Measurements from ENCODE around the gene PLEKHG2.

- TF ChIP-seq, protein P1, sequence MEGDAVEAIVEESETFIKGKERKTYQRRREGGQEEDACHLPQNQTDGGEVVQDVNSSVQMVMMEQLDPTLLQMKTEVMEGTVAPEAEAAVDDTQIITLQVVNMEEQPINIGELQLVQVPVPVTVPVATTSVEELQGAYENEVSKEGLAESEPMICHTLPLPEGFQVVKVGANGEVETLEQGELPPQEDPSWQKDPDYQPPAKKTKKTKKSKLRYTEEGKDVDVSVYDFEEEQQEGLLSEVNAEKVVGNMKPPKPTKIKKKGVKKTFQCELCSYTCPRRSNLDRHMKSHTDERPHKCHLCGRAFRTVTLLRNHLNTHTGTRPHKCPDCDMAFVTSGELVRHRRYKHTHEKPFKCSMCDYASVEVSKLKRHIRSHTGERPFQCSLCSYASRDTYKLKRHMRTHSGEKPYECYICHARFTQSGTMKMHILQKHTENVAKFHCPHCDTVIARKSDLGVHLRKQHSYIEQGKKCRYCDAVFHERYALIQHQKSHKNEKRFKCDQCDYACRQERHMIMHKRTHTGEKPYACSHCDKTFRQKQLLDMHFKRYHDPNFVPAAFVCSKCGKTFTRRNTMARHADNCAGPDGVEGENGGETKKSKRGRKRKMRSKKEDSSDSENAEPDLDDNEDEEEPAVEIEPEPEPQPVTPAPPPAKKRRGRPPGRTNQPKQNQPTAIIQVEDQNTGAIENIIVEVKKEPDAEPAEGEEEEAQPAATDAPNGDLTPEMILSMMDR (IDR thresholded peaks at IDR 0.05): no peak
- TF ChIP-seq POLR2A (IDR thresholded peaks at IDR 0.05): no peak
Measured at GRCh38 chr19:39475748-39476147, 63.3 kb downstream of the PLEKHG2 start.
